ENCODE results near the gene WBP2.

Gene WBP2

GRCh38 chr17:75820094-75821080 is 34.7 kb downstream of the WBP2 start:
- no peak for DNase-seq (ENCODE audit: low read depth)
- no peak for TF ChIP-seq CTCF (IDR thresholded peaks at IDR 0.05; ENCODE audit: insufficient read depth, low read depth, low read length, missing control alignments)
- H3K4me3 ChIP-seq (ENCODE audit: low read depth, low read length), result no peak overlapping the region

DNA sequence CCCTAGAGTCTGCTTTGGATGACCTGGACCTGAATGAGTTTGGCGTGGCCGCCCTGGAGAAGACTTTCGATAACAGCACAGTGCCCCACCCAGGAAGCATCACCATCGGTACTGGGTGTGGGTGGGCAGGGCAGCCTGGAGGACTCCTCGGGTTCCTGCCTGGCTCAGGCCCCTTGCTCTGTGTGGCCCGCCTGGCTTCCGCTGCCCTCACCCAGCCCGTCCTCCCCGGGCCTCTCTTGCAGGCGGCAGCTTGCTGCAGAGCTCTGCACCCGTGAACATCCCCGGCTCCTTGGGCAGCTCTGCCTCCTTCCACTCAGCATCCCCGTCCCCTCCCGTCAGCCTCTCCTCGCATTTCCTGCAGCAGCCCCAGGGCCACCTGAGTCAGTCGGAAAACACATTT is 35.5 kb downstream of the WBP2 start:
- no peak for TF ChIP-seq CTCF (IDR thresholded peaks at IDR 0.05; ENCODE audit: insufficient read depth, low read depth, low read length, missing control alignments)
- DNase-seq (ENCODE audit: low read depth), result no peak
- no peak overlapping the region for H3K4me3 ChIP-seq (ENCODE audit: low read depth, low read length)

- H3K4me3 ChIP-seq (ENCODE audit: low read depth, low read length), result no peak overlapping the region
- no peak for DNase-seq (ENCODE audit: low read depth)
- no peak for TF ChIP-seq CTCF (IDR thresholded peaks at IDR 0.05; ENCODE audit: insufficient read depth, low read depth, low read length, missing control alignments)
Measured at GRCh38 chr17:75819116-75819515, 36.0 kb downstream of the WBP2 start.

- no peak for TF ChIP-seq CTCF (IDR thresholded peaks at IDR 0.05; ENCODE audit: insufficient read depth, low read depth, low read length, missing control alignments)
- DNase-seq (ENCODE audit: low read depth), result no peak
- no peak overlapping the region for H3K4me3 ChIP-seq (ENCODE audit: low read depth, low read length)
Measured at GRCh38 chr17:75818326-75818885, 36.7 kb downstream of the WBP2 start.

- no peak overlapping the region for H3K4me3 ChIP-seq (ENCODE audit: low read depth, low read length)
- DNase-seq (ENCODE audit: low read depth), result no peak
- TF ChIP-seq CTCF (IDR thresholded peaks at IDR 0.05; ENCODE audit: insufficient read depth, low read depth, low read length, missing control alignments), result no peak
Measured at GRCh38 chr17:75817571-75817970, 37.6 kb downstream of the WBP2 start.

DNA sequence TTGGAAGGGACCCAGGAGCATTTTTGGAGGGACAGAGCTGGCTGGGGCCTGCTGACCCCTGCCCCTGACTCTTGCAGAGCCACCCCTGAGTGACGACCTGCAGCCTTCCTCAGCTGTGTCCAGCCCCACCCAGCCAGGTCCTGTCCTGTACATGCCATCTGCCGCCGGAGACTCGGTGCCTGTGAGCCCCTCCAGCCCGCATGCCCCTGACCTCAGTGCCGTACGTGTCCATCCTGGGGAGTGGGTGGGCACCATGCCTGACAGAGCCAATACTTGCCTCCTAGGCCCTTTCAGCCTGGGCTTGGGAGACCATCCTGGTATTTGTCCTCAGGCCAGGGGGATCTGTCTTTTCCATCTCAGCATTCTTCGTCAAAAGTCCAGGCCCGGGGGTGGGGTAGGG is 38.4 kb downstream of the WBP2 start:
- no peak for DNase-seq (ENCODE audit: low read depth)
- no peak overlapping the region for H3K4me3 ChIP-seq (ENCODE audit: low read depth, low read length)
- TF ChIP-seq CTCF (IDR thresholded peaks at IDR 0.05; ENCODE audit: insufficient read depth, low read depth, low read length, missing control alignments), result no peak
